Omental fat pad (tissue), 4 donors: ENCODE data around the gene TAS1R3. TPM values are rescaled to one million over a fixed set of nuclear protein-coding genes. Genes with fewer than 3 reads are reported as not detected.

Source experiments
- ATAC-seq: fragments of 150-250 bp; one replicate; pipeline ENCODE4 v1.9.1; 2016; ENCODE audit warnings: mild to moderate bottlenecking, moderate library complexity; ENCODE audit not compliant: low FRiP score
- DNase-seq: peaks from one replicate; pipeline ENCODE4 v3.0.0-alpha.2; 2019; ENCODE audit warnings: low spot score
- CTCF ChIP-seq, 3 donors: fragments of 450-650 bp; IDR thresholded peaks; one replicate each; pipeline ENCODE4 v1.5.1; 2016 to 2017; ENCODE audit warnings: antibody characterized with exemption in 3 of 3, mild to moderate bottlenecking in 3 of 3, moderate library complexity in 2 of 3
- total RNA-seq, 4 donors: library from RNA; depleted of rRNA; stranded (reverse); fragments of >200 nt; gene quantifications; one replicate each; pipeline ENCODE4 v1.1.0, GENCODE V29; 2016

The TAS1R3 gene
- total RNA-seq, 4 donors from 2014 or later: 0.12 to 0.32 (median 0.16) TPM

GRCh38 chr1:1371364-1371745, 40.3 kb downstream of the TAS1R3 start:
- no peak for ATAC-seq
- TF ChIP-seq CTCF (IDR thresholded peaks at IDR 0.05): no peak
- no peak for DNase-seq

GRCh38 chr1:1371746-1372711, 40.9 kb downstream of the TAS1R3 start:
- DNase-seq: peak; percentile 74
- ATAC-seq: no peak
- TF ChIP-seq CTCF (IDR thresholded peaks at IDR 0.05): peak in 2 of 3 donors; percentile 11 to 64

DNA sequence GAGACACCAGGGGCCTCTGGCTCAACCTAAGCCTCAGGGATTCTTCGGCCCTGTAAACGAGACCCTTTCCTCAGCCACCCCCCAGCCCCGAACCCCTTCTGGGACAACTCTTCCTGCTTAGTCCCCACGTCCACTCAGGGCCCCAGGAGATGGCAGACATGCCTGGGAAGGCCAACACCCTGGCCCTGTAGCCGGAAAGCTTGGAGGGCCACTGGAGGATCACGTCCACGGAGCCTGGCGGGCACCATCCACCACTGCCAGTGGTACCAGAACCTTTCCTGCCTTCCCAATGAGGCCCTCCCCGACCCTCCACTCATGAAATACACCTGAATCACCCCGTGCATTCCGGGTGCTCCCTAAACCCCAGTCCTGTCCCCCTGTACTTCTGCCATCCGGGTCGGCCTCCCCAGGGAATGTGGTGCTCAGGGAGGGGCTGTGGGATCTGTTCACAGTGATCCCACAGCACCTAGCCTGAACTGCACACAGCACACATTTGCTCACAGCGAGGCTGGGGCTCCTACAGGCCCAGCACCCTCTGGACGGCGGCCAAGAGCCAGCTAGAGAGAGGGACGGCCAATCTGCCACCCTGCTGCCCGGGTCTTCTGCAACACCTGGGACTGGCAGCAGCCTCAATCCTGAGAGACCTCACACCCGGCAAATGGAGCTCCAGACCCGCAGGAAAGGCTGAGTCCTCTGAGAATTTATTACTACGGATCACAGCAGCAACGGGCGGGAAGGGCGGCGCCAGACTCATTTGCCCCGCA, 42.2 kb downstream of the TAS1R3 start:
- DNase-seq: no peak
- no peak for TF ChIP-seq CTCF (IDR thresholded peaks at IDR 0.05)
- ATAC-seq: no peak

GRCh38 chr1:1373815-1374588, 42.9 kb downstream of the TAS1R3 start:
- no peak for DNase-seq
- ATAC-seq: no peak

GRCh38 chr1:1374589-1374928, 43.5 kb downstream of the TAS1R3 start:
- DNase-seq (no peak), ATAC-seq (no peak)
- TF ChIP-seq CTCF (IDR thresholded peaks at IDR 0.05): no peak

More at GRCh38 chr1:1373815-1374588, 42.9 kb downstream of the TAS1R3 start:
- TF ChIP-seq CTCF (IDR thresholded peaks at IDR 0.05): no peak

- DNase-seq: peak; percentile 91
- no peak for TF ChIP-seq CTCF (IDR thresholded peaks at IDR 0.05)
- ATAC-seq: peak; percentile 93
These were observed 44.0 kb downstream of the TAS1R3 start, which contains the start of gene AURKAIP1 for GRCh38 chr1:1374929-1375662. Gene AURKAIP1, minus strand, starts transcription at chr1:1375207. Its CDS starts 451 bp downstream, at chr1:1374756.
